GM12873 (cell line): Measurements from ENCODE around the gene MIXL1.

Experiments
- CTCF ChIP-seq: IDR thresholded peaks from 2 replicates; pipeline ENCODE4 v1.5.1; 2012; ENCODE audit warnings: low read depth, mild to moderate bottlenecking, moderate library complexity, low read length, control low read depth; ENCODE audit not compliant: insufficient read depth; ENCODE audit errors: missing control alignments

Gene MIXL1

GRCh38 chr1:226209307-226210059, 14.0 kb upstream of the MIXL1 start:
- TF ChIP-seq CTCF: no peak

GRCh38 chr1:226210571-226211176, 12.8 kb upstream of the MIXL1 start:
- TF ChIP-seq CTCF: no peak

- TF ChIP-seq CTCF: no peak
Measured at GRCh38 chr1:226211181-226211821, 12.2 kb upstream of the MIXL1 start.

- no peak for TF ChIP-seq CTCF
Measured at GRCh38 chr1:226212545-226212944, 10.9 kb upstream of the MIXL1 start.

GRCh38 chr1:226215239-226215638, 8.2 kb upstream of the MIXL1 start:
- TF ChIP-seq CTCF: no peak

- TF ChIP-seq CTCF: no peak
Measured at GRCh38 chr1:226216056-226216455, 7.4 kb upstream of the MIXL1 start.

GRCh38 chr1:226217273-226217672, 6.2 kb upstream of the MIXL1 start:
- no peak for TF ChIP-seq CTCF
